Tibial nerve (tissue), 3 donors: ENCODE measurements around the gene FRMD4A.

Experiments used
- CTCF ChIP-seq, 5 experiments: fragments of 200-600 bp in 3 of 5; fragments of 450-650 bp in 2 of 5; sonication (generic) in 3 of 5; IDR thresholded peaks; one replicate each; pipeline ENCODE4 v1.5.1; 2016 to 2019; ENCODE audit warnings: antibody characterized with exemption in 5 of 5, mild to moderate bottlenecking in 3 of 5, moderate library complexity in 2 of 5
- POLR2A ChIP-seq, 2 donors: fragments of 450-650 bp; IDR thresholded peaks; one replicate each; pipeline ENCODE4 v1.6.1; 2017; ENCODE audit warnings: antibody characterized with exemption in 2 of 2, mild to moderate bottlenecking in 2 of 2, moderate library complexity in 2 of 2

- TF ChIP-seq POLR2A (IDR thresholded peaks at IDR 0.05) (peak in 1 of 2 donors; percentile 9), CTCF (IDR thresholded peaks at IDR 0.05) (peak; percentile 23 to 82 (median 69))
These were observed 373.9 kb downstream of the FRMD4A start for GRCh38 chr10:13956826-13957225.
